ENCODE results near the gene ASMTL. TPM values are rescaled to one million over a fixed set of nuclear protein-coding genes. Genes with fewer than 3 reads are reported as not detected.

The ASMTL gene
- total and polyA plus RNA-seq, 7 experiments from 2014 or later = 30.9 to 50.0 (median 41.7) TPM

- Mint-ChIP-seq H3K27ac (peak overlapping the region in 2 of 9 donors; percentile 32 to 59), H3K4me1 (peaks cover 2 to 19% (median 15%) of the 10 kb centered on the region in 7 donors), H3K9me3 (peaks cover 9 to 68% (median 32%) of the 10 kb centered on the region in 11 donors), H3K36me3 (peaks cover 24 to 74% (median 65%) of the 10 kb centered on the region in 5 donors), H3K4me3 (no peak overlapping the region), H3K27me3 (no peaks in the 10 kb centered on the region)
- no peaks in the 10 kb centered on the region for H3K27me3 ChIP-seq (ENCODE audit: control insufficient read depth in 2 of 2, insufficient read depth in 2 of 2, low read length in 2 of 2)
- ChIA-PET CTCF (no interaction called here), POLR2A (no interaction called here)
- no peak for ATAC-seq
- no peaks in the 10 kb centered on the region for H3K4me1 ChIP-seq (ENCODE audit: control insufficient read depth in 2 of 2, insufficient read depth in 2 of 2, low read length in 2 of 2)
- peak in 1 of 9 donors; percentile 13 for DNase-seq
- H3K9me3 ChIP-seq (ENCODE audit: control insufficient read depth in 2 of 3, low read length in 3 of 3) = peaks cover 0 to 19% (median 0%) of the 10 kb centered on the region in 3 experiments
- intact Hi-C loops (cut with micrococcal nuclease) = no loop called here
- no peak overlapping the region for H3K27ac ChIP-seq (ENCODE audit: low read depth, low read length)
- no peak overlapping the region for H3K4me3 ChIP-seq (ENCODE audit: low read length)
- peaks cover 0 to 16% (median 0%) of the 10 kb centered on the region in 3 experiments for H3K36me3 ChIP-seq (ENCODE audit: control insufficient read depth in 2 of 3, insufficient read depth in 3 of 3, low read length in 3 of 3)
Measured at GRCh38 chrX:1444561-1445500, 7.9 kb downstream of the ASMTL start.

GRCh38 chrX:1443496-1444075 lies 9.1 kb downstream of the ASMTL start:
- Histone ChIP-seq H3K4me1 (ENCODE audit: control insufficient read depth in 2 of 2, insufficient read depth in 2 of 2, low read length in 2 of 2) (no peaks in the 10 kb centered on the region), H3K9me3 (ENCODE audit: control insufficient read depth in 2 of 3, low read length in 3 of 3) (peaks cover 0 to 19% (median 0%) of the 10 kb centered on the region in 3 experiments), H3K27ac (ENCODE audit: low read depth, low read length) (no peak overlapping the region), H3K36me3 (ENCODE audit: control insufficient read depth in 2 of 3, insufficient read depth in 3 of 3, low read length in 3 of 3) (peaks cover 0 to 28% (median 0%) of the 10 kb centered on the region in 3 experiments), H3K27me3 (ENCODE audit: control insufficient read depth in 2 of 2, insufficient read depth in 2 of 2, low read length in 2 of 2) (no peaks in the 10 kb centered on the region), H3K4me3 (ENCODE audit: low read length) (no peak overlapping the region)
- no peak for ATAC-seq
- peaks cover 9 to 62% (median 26%) of the 10 kb centered on the region in 11 donors for H3K9me3 Mint-ChIP-seq
- peaks cover 24 to 76% (median 62%) of the 10 kb centered on the region in 5 donors for H3K36me3 Mint-ChIP-seq
- no peaks in the 10 kb centered on the region for H3K27me3 Mint-ChIP-seq
- no peak overlapping the region for H3K27ac Mint-ChIP-seq
- ChIA-PET CTCF (no interaction called here), POLR2A (no interaction called here)
- H3K4me3 Mint-ChIP-seq = no peak overlapping the region
- intact Hi-C loops (cut with micrococcal nuclease) = no loop called here
- DNase-seq = peak in 1 of 9 donors; percentile 16
- H3K4me1 Mint-ChIP-seq = peaks cover 0 to 9% (median 7%) of the 10 kb centered on the region in 7 donors

GRCh38 chrX:1442724-1443367 lies 9.9 kb downstream of the ASMTL start:
- Mint-ChIP-seq H3K9me3 (peaks cover 8 to 61% (median 20%) of the 10 kb centered on the region in 11 donors), H3K4me1 (peaks cover 0 to 8% (median 4%) of the 10 kb centered on the region in 7 donors), H3K4me3 (no peak overlapping the region), H3K27me3 (no peaks in the 10 kb centered on the region), H3K27ac (peak overlapping the region in 1 of 9 donors; percentile 32), H3K36me3 (peaks cover 21 to 76% (median 62%) of the 10 kb centered on the region in 5 donors)
- intact Hi-C loops (cut with micrococcal nuclease) = no loop called here
- Histone ChIP-seq H3K36me3 (ENCODE audit: control insufficient read depth in 2 of 3, insufficient read depth in 3 of 3, low read length in 3 of 3) (peaks cover 0 to 35% (median 0%) of the 10 kb centered on the region in 3 experiments), H3K4me1 (ENCODE audit: control insufficient read depth in 2 of 2, insufficient read depth in 2 of 2, low read length in 2 of 2) (no peaks in the 10 kb centered on the region), H3K27ac (ENCODE audit: low read depth, low read length) (no peak overlapping the region), H3K9me3 (ENCODE audit: control insufficient read depth in 2 of 3, low read length in 3 of 3) (peaks cover 0 to 16% (median 0%) of the 10 kb centered on the region in 3 experiments), H3K4me3 (ENCODE audit: low read length) (no peak overlapping the region), H3K27me3 (ENCODE audit: control insufficient read depth in 2 of 2, insufficient read depth in 2 of 2, low read length in 2 of 2) (no peaks in the 10 kb centered on the region)
- ATAC-seq = no peak
- peak in 1 of 9 donors; percentile 6 for DNase-seq
- ChIA-PET CTCF (no interaction called here), POLR2A (no interaction called here)

- ATAC-seq (no peak), DNase-seq (peak in 1 of 9 donors; percentile 19)
- Histone ChIP-seq H3K27me3 (ENCODE audit: control insufficient read depth in 2 of 2, insufficient read depth in 2 of 2, low read length in 2 of 2) (no peaks in the 10 kb centered on the region), H3K36me3 (ENCODE audit: control insufficient read depth in 2 of 3, insufficient read depth in 3 of 3, low read length in 3 of 3) (peaks cover 0 to 43% (median 0%) of the 10 kb centered on the region in 3 experiments), H3K27ac (ENCODE audit: low read depth, low read length) (no peak overlapping the region), H3K4me1 (ENCODE audit: control insufficient read depth in 2 of 2, insufficient read depth in 2 of 2, low read length in 2 of 2) (no peaks in the 10 kb centered on the region), H3K4me3 (ENCODE audit: low read length) (no peak overlapping the region), H3K9me3 (ENCODE audit: control insufficient read depth in 2 of 3, low read length in 3 of 3) (peaks cover 0 to 9% (median 0%) of the 10 kb centered on the region in 3 experiments)
- CTCF ChIA-PET = no interaction called here
- H3K9me3 Mint-ChIP-seq = peaks cover 8 to 58% (median 18%) of the 10 kb centered on the region in 11 donors
- H3K36me3 Mint-ChIP-seq = peaks cover 25 to 76% (median 62%) of the 10 kb centered on the region in 5 donors
- peaks cover 0 to 8% (median 4%) of the 10 kb centered on the region in 7 donors for H3K4me1 Mint-ChIP-seq
- intact Hi-C loops (cut with micrococcal nuclease) = no loop called here
- no peak overlapping the region for H3K4me3 Mint-ChIP-seq
- H3K27ac Mint-ChIP-seq = peak overlapping the region in 1 of 9 donors; percentile 9
- POLR2A ChIA-PET = no interaction called here
- H3K27me3 Mint-ChIP-seq = no peaks in the 10 kb centered on the region
Measured at GRCh38 chrX:1442016-1442665, 10.6 kb downstream of the ASMTL start.

- Mint-ChIP-seq H3K36me3 (peaks cover 27 to 78% (median 60%) of the 10 kb centered on the region in 5 donors), H3K9me3 (peaks cover 7 to 51% (median 13%) of the 10 kb centered on the region in 11 donors), H3K4me3 (no peak overlapping the region), H3K4me1 (peaks cover 0 to 8% (median 2%) of the 10 kb centered on the region in 7 donors), H3K27ac (no peak overlapping the region), H3K27me3 (no peaks in the 10 kb centered on the region)
- DNase-seq = no peak
- Histone ChIP-seq H3K4me1 (ENCODE audit: control insufficient read depth in 2 of 2, insufficient read depth in 2 of 2, low read length in 2 of 2) (no peaks in the 10 kb centered on the region), H3K9me3 (ENCODE audit: control insufficient read depth in 2 of 3, low read length in 3 of 3) (peaks cover 0 to 9% (median 0%) of the 10 kb centered on the region in 3 experiments), H3K27me3 (ENCODE audit: control insufficient read depth in 2 of 2, insufficient read depth in 2 of 2, low read length in 2 of 2) (no peaks in the 10 kb centered on the region), H3K36me3 (ENCODE audit: control insufficient read depth in 2 of 3, insufficient read depth in 3 of 3, low read length in 3 of 3) (peaks cover 0 to 55% (median 3%) of the 10 kb centered on the region in 3 experiments), H3K4me3 (ENCODE audit: low read length) (no peak overlapping the region), H3K27ac (ENCODE audit: low read depth, low read length) (no peak overlapping the region)
- ATAC-seq = no peak
- POLR2A ChIA-PET = no interaction called here
- CTCF ChIA-PET = no interaction called here
- intact Hi-C loops (cut with micrococcal nuclease) = no loop called here
Measured at GRCh38 chrX:1440506-1440905, 12.2 kb downstream of the ASMTL start.

GRCh38 chrX:1435241-1435895 lies 17.3 kb downstream of the ASMTL start:
- Histone ChIP-seq H3K4me3 (ENCODE audit: low read length) (no peak overlapping the region), H3K36me3 (ENCODE audit: control insufficient read depth in 2 of 3, insufficient read depth in 3 of 3, low read length in 3 of 3) (peaks cover 0 to 53% (median 3%) of the 10 kb centered on the region in 3 experiments), H3K9me3 (ENCODE audit: control insufficient read depth in 2 of 3, low read length in 3 of 3) (no peaks in the 10 kb centered on the region), H3K27ac (ENCODE audit: low read depth, low read length) (no peak overlapping the region), H3K4me1 (ENCODE audit: control insufficient read depth in 2 of 2, insufficient read depth in 2 of 2, low read length in 2 of 2) (no peaks in the 10 kb centered on the region), H3K27me3 (ENCODE audit: control insufficient read depth in 2 of 2, insufficient read depth in 2 of 2, low read length in 2 of 2) (no peaks in the 10 kb centered on the region)
- intact Hi-C loops (cut with micrococcal nuclease) = no loop called here
- peaks cover 0 to 18% (median 1%) of the 10 kb centered on the region in 11 donors for H3K9me3 Mint-ChIP-seq
- POLR2A ChIA-PET = no interaction called here
- peaks cover 16 to 54% (median 39%) of the 10 kb centered on the region in 5 donors for H3K36me3 Mint-ChIP-seq
- no peak overlapping the region for H3K4me3 Mint-ChIP-seq
- no peaks in the 10 kb centered on the region for H3K27me3 Mint-ChIP-seq
- DNase-seq = no peak
- ATAC-seq = peak; percentile 17
- CTCF ChIA-PET = no interaction called here
- peak overlapping the region in 1 of 9 donors; percentile 23 for H3K27ac Mint-ChIP-seq
- H3K4me1 Mint-ChIP-seq = no peaks in the 10 kb centered on the region
